ENCODE measurements around the gene HMGCLL1.

Gene HMGCLL1

GRCh38 chr6:55567558-55567957, 11.4 kb downstream of the HMGCLL1 start:
- in situ Hi-C loops (cut with MboI; ENCODE audit: low pct_unique_long_range_greater_than_20kb, low sequenced_read_pairs, unreplicated experiment): no loop called here
- no peak for DNase-seq (ENCODE audit: low spot score)
- no peak for TF ChIP-seq CTCF (IDR thresholded peaks at IDR 0.05; ENCODE audit: extremely low read depth, insufficient read depth, missing control alignments)

GRCh38 chr6:55566036-55566710, 12.8 kb downstream of the HMGCLL1 start:
- no peak for DNase-seq (ENCODE audit: low spot score)
- no peak for TF ChIP-seq CTCF (IDR thresholded peaks at IDR 0.05; ENCODE audit: extremely low read depth, insufficient read depth, missing control alignments)
- in situ Hi-C loops (cut with MboI; ENCODE audit: low pct_unique_long_range_greater_than_20kb, low sequenced_read_pairs, unreplicated experiment): no loop called here

DNA sequence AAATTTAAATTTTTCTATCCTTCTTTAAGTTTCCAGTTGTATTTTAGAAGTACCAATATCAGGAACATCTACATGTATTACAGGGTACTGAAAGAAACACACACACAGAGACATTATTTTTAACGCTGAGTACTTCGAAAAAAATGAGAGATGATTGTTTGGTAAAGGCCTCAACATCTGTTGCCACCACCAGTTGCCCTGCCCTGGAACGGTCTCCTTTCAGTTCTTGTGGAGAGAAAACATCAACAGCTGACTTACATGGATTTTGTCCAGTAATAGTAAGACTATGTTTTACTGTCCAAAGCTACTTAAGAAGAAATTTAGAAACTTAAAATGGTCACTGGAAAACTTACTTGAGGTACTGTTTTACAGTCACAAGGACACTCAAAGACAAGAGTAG, 16.7 kb downstream of the HMGCLL1 start:
- no peak for TF ChIP-seq CTCF (IDR thresholded peaks at IDR 0.05; ENCODE audit: extremely low read depth, insufficient read depth, missing control alignments)
- in situ Hi-C loops (cut with MboI; ENCODE audit: low pct_unique_long_range_greater_than_20kb, low sequenced_read_pairs, unreplicated experiment): no loop called here
- no peak for DNase-seq (ENCODE audit: low spot score)

DNA sequence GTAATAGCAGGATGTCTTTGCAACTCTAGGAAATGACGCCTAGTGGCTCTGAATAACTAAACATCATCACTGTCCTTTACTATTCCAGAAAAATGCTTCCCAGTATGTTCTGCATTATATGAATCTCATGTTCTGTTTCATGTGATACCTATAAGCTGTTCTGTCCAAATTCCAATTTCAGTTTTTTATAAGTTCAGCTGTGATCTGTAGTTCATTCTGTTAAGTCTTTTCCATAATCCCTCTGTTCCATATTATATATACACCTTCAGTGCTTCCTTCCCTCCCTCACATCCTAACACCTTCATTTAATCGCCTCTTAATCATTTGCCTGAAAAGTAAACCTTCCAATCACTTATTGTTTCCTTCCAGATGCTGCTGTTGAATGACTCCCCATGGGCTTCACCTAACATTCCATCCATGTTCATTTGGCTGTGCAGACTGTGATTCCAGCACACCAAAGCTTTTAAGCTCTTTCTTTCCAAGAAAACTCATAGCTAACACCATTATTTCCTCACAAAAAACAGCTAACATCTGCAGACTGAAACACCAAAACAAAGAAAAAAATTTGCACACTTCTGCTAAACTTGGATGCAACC, 18.6 kb downstream of the HMGCLL1 start:
- in situ Hi-C loops (cut with MboI; ENCODE audit: low pct_unique_long_range_greater_than_20kb, low sequenced_read_pairs, unreplicated experiment): no loop called here
- no peak for DNase-seq (ENCODE audit: low spot score)
- no peak for TF ChIP-seq CTCF (IDR thresholded peaks at IDR 0.05; ENCODE audit: extremely low read depth, insufficient read depth, missing control alignments)

GRCh38 chr6:55557146-55557545, 21.8 kb downstream of the HMGCLL1 start:
- in situ Hi-C loops (cut with MboI; ENCODE audit: low pct_unique_long_range_greater_than_20kb, low sequenced_read_pairs, unreplicated experiment): no loop called here
- TF ChIP-seq CTCF (IDR thresholded peaks at IDR 0.05; ENCODE audit: extremely low read depth, insufficient read depth, missing control alignments): no peak
- no peak for DNase-seq (ENCODE audit: low spot score)

DNA sequence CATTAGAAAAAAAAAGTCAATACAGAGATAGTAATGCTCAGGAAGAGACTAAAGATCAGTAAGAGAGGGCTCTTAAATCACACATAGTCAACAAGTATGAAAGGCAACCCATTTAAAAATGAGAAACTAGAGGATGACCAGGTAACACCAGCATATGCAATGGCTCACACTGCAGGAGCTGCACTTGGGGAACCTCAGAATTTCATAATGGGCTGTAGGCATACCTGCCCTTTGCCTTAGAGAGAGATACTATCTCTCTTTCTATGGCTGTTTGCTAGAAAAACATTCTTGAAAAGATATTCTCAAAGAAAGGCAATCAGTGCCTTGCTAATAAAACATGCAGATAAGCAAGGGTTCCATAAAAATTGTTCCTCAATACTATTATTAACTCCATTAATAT, 33.2 kb downstream of the HMGCLL1 start:
- in situ Hi-C loops (cut with MboI; ENCODE audit: low pct_unique_long_range_greater_than_20kb, low sequenced_read_pairs, unreplicated experiment): no loop called here
- no peak for TF ChIP-seq CTCF (IDR thresholded peaks at IDR 0.05; ENCODE audit: extremely low read depth, insufficient read depth, missing control alignments)
- no peak for DNase-seq (ENCODE audit: low spot score)
